Fibroblast of skin of left quadriceps (primary cell): ENCODE data around the gene ZBTB4.

Source experiments
- DNase-seq, 2 experiments: peaks; one replicate each; pipeline ENCODE4 v3.0.0-alpha.2; 2013; ENCODE audit warnings: low read depth in 2 of 2

The ZBTB4 gene

GRCh38 chr17:7421186-7421585 is 58.2 kb downstream of the ZBTB4 start:
- DNase-seq: no peak

- no peak for DNase-seq
Observed at GRCh38 chr17:7419819-7420610, 59.4 kb downstream of the ZBTB4 start, which contains the start of gene SPEM1. Gene SPEM1, plus strand, starts transcription at chr17:7420324. Its CDS starts 61 bp downstream, at chr17:7420385.

- DNase-seq: no peak
Observed at GRCh38 chr17:7418472-7419152, 60.8 kb downstream of the ZBTB4 start.

- DNase-seq: no peak
Observed at GRCh38 chr17:7417056-7417655, 62.3 kb downstream of the ZBTB4 start.

GRCh38 chr17:7416323-7416722 is 63.1 kb downstream of the ZBTB4 start:
- DNase-seq: no peak

GRCh38 chr17:7415784-7416183 is 63.6 kb downstream of the ZBTB4 start:
- DNase-seq: no peak

GRCh38 chr17:7414837-7415236 is 64.6 kb downstream of the ZBTB4 start:
- DNase-seq: no peak

- no peak for DNase-seq
Observed at GRCh38 chr17:7413346-7413985, 66.0 kb downstream of the ZBTB4 start.

- DNase-seq: no peak
Observed at GRCh38 chr17:7411427-7411750, 68.0 kb downstream of the ZBTB4 start.

GRCh38 chr17:7410634-7411426 is 68.6 kb downstream of the ZBTB4 start:
- DNase-seq: no peak

GRCh38 chr17:7409716-7410115 is 69.7 kb downstream of the ZBTB4 start:
- no peak for DNase-seq
